IMR-90 (cell line): Measurements from ENCODE around the gene B3GALT6.

ENCODE experiments used
- BHLHE40 ChIP-seq: fragments of 150-350 bp; IDR thresholded peaks from 2 replicates; pipeline ENCODE4 v1.6.1; 2016; ENCODE audit warnings: mild to moderate bottlenecking, low read depth, low read length
- CTCF ChIP-seq: conservative IDR thresholded peaks from 2 replicates; pipeline ENCODE4 v1.5.1; 2012; ENCODE audit warnings: mild to moderate bottlenecking, low read depth, low read length, improper control_type of control experiment
- ELK1 ChIP-seq: fragments of 150-350 bp; IDR thresholded peaks from 2 replicates; pipeline ENCODE4 v1.6.1; 2016; ENCODE audit warnings: low read depth, mild to moderate bottlenecking, low read length, moderate library complexity, borderline replicate concordance
- FOS ChIP-seq: fragments of 150-350 bp; IDR thresholded peaks from 2 replicates; pipeline ENCODE4 v1.6.1; 2016; ENCODE audit warnings: low read depth, low read length
- MAFK ChIP-seq: IDR thresholded peaks from 2 replicates; pipeline ENCODE4 v1.6.1; 2012; ENCODE audit warnings: low read depth, low read length, improper control_type of control experiment
- MAZ ChIP-seq: IDR thresholded peaks from 2 replicates; pipeline ENCODE4 v1.6.1; 2012; ENCODE audit warnings: low read depth, mild to moderate bottlenecking, low read length, improper control_type of control experiment, moderate library complexity, borderline replicate concordance
- MXI1 ChIP-seq: IDR thresholded peaks from 2 replicates; pipeline ENCODE4 v1.6.1; 2012; ENCODE audit warnings: low read depth, mild to moderate bottlenecking, low read length, moderate library complexity, borderline replicate concordance
- POLR2A ChIP-seq: IDR thresholded peaks from 2 replicates; pipeline ENCODE4 v1.6.1; 2012; ENCODE audit warnings: mild to moderate bottlenecking, low read depth, low read length
- RAD21 ChIP-seq: IDR thresholded peaks from 2 replicates; pipeline ENCODE4 v1.6.1; 2012; ENCODE audit warnings: low read length, improper control_type of control experiment
- RCOR1 ChIP-seq: IDR thresholded peaks from 2 replicates; pipeline ENCODE4 v1.6.1; 2012; ENCODE audit warnings: mild to moderate bottlenecking, low read length, improper control_type of control experiment; ENCODE audit not compliant: insufficient replicate concordance
- RFX5 ChIP-seq: IDR thresholded peaks from 2 replicates; pipeline ENCODE4 v1.8.0; 2012; ENCODE audit warnings: low read depth, mild to moderate bottlenecking, low read length, moderate library complexity
- SMC3 ChIP-seq: fragments of 150-350 bp; IDR thresholded peaks from 2 replicates; pipeline ENCODE4 v1.6.1; 2016; ENCODE audit warnings: low read depth, mild to moderate bottlenecking, antibody characterized with exemption, low read length, moderate library complexity
- USF2 ChIP-seq: fragments of 150-350 bp; IDR thresholded peaks from 2 replicates; pipeline ENCODE4 v1.6.1; 2017; ENCODE audit warnings: mild to moderate bottlenecking, antibody characterized with exemption, low read length, low read depth

- no peak for TF ChIP-seq MAZ
- no peak for TF ChIP-seq POLR2A
- no peak for TF ChIP-seq CTCF
- TF ChIP-seq USF2: no peak
- no peak for TF ChIP-seq BHLHE40
- no peak for TF ChIP-seq RCOR1
- no peak for TF ChIP-seq RAD21
- TF ChIP-seq RFX5: no peak
- no peak for TF ChIP-seq SMC3
- TF ChIP-seq MXI1: no peak
- TF ChIP-seq ELK1: no peak
- TF ChIP-seq FOS: no peak
- no peak for TF ChIP-seq MAFK
Measured at GRCh38 chr1:1225913-1226312, 6.1 kb upstream of the B3GALT6 start.
